GM18861 (cell line): ENCODE data around the gene ZNF28.
"Not testable (repeated sequence)": the region's sequence is repeated elsewhere in the genome, so short reads cannot be mapped to it uniquely, and the experiment has no call there.

ENCODE experiments used
- ATAC-seq: cut with Tn5 transposase; IDR thresholded peaks from one replicate; pipeline ENCODE4 v1.9.1; 2021; ENCODE audit not compliant: unreplicated experiment

The ZNF28 gene

DNA sequence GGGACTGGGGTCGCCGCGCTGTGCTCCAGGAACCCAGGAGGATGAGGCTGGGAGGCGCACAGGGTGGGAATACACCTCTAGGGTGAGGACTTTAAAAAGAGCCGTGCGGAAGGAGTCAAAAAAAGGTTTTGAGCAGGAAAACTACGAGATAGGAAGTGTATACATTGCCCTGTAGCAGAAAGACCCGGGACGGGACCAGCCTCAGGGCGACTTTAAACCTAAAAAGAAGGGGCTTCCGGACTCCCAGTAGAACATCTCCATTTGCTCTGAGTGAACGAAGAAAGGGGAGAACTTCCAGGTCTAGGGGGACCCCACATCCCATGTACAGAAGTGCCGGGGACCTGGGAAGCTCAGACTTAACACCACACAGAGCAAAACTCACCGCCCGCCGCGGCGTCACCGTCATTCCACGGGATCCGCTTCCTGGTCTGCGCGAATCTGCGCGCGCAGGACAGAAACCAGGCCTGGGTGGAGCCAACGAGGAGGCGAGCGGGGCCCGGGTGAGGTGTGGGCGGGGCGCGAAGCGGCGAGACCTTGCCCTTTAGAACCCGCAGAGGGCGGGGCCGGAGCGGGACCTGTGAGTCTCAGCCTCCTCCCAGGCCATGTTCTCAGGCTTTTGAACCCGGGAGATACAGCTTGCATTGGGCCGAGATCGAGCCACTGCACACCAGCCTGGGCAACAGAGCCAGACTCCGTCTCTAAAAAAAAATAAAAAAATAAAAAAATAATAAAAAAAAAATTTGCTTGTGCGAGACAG lies at the start of gene ZNF28:
ZNF28 (minus strand) TSS at position 430 of the 757 bp plus-strand sequence. CDS start 3,675 bp downstream, outside the sequence.
- peak; percentile 88 for ATAC-seq

GRCh38 chr19:52868031-52868430 lies 46.6 kb upstream of the ZNF28 start:
- ATAC-seq: not testable (repeated sequence)

DNA sequence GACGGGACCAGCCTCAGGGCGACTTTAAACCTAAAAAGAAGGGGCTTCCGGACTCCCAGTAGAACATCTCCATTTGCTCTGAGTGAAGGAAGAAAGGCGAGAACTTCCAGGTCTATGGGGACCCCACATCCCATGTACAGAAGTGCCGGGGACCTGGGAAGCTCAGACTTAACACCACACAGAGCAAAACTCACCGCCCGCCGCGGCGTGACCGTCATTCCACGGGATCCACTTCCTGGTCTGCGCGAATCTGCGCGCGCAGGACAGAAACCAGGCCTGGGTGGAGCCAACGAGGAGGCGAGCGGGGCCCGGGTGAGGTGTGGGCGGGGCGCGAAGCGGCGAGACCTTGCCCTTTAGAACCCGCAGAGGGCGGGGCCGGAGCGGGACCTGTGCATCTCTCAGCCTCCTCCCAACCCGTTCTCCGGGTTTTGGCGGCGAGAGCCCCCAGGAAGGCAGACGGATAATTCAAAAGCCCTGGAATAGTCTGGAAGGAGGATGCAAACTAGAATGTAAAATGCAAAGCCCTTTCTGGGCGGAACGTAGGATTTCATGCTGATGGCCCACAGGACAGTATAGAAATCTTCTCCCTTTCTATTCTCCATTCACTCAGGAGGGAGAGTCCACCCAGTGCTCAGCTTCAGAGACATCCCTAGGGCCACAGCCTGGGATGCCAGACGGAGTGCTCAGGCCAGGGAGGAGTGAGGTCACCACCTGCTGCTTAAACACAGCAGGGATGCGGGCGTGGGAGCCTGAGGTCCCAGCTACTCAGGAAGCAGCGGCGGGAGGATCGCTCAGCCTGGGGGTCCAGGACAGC lies 36.2 kb upstream of the ZNF28 start, which contains the start of gene ZNF468:
ZNF468 (minus strand) TSS at position 242 of the 814 bp plus-strand sequence. CDS start 3,347 bp downstream, outside the sequence.
- peak; percentile 91 for ATAC-seq

GRCh38 chr19:52856540-52857377 lies 35.3 kb upstream of the ZNF28 start:
- peak; percentile 8 for ATAC-seq

DNA sequence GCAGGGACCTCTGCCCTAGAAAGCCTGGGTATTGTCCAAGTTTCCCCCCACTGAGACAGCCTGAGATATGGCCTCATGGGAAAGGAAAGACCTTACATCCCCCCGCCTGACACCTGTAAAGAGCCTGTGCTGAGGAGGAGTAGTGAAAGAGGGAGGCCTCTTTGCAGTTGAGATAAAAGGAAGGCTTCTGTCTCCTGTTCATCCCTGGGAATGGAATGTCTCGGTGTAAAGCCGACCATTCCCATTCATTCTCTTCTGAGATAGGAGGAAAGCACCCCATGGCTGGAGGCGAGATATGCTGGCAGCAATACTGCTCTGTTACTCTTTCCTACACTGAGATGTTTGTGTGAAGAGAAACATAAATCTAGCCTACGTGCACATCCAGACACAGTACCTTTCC lies 25.9 kb upstream of the ZNF28 start:
- not testable (repeated sequence) for ATAC-seq

DNA sequence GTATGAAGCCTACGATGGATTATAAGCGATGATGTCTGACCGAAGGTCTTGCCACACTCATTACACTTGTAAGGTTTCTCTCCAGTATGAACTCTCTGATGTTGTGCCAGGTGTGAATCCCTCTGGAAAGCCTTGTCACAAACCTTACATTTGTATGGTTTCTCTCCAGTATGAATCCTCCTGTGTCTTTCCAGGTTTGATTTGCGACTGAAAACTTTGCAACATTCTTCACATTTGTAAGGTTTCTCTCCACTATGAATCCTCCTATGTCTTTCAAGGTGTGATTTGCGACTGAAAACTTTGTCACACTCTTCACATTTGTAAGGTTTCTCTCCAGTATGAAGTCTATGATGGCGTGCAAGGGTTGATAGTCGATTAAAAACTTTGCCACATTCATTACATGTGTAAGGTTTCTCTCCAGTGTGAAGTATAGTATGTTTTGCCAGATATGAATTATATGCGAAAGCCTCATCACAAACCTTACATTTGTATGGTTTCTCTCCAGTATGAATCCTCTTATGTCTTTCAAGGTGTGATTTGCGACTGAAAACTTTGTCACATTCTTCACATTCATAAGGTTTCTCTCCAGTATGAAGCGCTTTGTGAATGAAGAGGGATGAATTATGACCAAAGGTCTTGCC lies 19.5 kb upstream of the ZNF28 start:
- ATAC-seq: not testable (repeated sequence)

- not testable (repeated sequence) for ATAC-seq
Measured at GRCh38 chr19:52834289-52834688, 12.9 kb upstream of the ZNF28 start.

DNA sequence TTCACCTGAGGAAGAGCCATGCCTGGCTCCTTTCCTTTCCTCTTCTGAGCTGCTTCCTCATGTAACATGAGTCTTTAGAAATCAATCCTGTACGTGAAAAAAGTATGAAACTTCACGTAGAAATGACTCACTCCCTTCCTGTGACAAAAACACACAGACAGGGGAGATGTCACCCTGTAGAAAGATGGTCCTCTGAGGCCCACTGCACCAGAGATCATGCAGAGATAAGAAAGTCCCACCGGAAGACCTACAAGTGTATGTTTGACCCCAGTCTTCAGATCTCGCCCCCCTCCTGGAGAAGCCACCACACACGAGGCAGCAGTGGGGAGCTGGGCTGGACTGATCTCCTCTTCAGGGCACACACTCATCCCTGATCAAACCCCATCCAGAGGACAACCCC lies 12.1 kb upstream of the ZNF28 start:
- ATAC-seq: not testable (repeated sequence)

- ATAC-seq: not testable (repeated sequence)
Measured at GRCh38 chr19:52829866-52830265, 8.4 kb upstream of the ZNF28 start.

DNA sequence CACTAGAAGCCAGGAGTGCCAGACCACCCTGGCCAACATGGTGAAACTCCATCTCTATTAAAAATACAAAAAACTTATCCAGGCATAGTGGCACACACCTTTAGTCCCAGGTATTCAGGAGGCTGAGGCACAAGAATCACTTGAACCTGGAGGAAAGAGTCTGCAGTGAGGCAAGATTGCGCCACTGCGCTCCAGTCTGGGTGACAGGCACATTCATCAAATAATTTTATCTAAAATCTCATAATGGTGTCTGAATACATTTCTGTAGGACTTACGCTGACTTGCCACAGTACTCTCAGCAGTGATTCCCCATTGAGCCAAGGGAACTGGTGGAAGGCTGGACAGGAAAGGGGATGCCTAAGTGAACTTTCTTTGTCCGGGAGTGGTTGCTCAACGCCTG lies 4.3 kb upstream of the ZNF28 start:
- ATAC-seq: no peak

- ATAC-seq: no peak
Measured at GRCh38 chr19:52823676-52824075, 2.2 kb upstream of the ZNF28 start.

DNA sequence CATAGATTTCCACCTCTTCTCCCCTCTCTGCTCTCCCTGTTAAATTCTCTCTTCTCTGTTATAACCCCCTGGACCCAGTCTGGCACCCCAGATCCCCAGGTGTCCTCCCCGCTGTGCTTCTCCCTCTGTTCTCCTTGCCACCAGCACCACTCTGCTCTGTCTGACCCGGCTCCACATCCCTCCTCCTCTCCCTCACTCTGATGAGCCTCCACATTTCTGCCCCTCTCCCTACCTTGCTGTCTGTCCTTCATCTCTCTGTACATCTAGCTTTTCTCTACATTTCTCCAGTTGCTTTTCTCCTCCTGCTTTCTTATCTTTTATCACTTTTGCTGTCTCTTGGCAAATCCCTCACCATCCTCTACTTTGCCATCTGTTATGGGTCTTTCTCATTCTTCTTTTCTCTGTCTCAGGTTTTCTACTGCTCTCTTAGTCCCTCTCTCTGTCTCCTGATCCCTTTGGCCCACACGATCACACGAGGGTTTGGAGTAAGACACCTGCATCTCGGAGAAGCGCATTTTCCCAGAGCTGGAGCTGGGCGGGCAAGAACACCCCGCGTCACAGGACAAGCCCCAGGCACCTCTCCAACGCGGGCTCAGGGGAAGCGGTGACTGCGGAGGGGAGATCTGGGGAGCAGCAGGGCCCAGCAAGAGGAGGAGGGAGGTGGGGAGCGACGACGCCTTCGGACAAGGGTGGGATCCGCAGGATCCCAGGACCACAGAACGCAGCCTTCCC lies 795 bp downstream of the ZNF28 start:
- not testable (repeated sequence) for ATAC-seq

GRCh38 chr19:52809801-52810200 lies 11.6 kb downstream of the ZNF28 start:
- no peak for ATAC-seq

DNA sequence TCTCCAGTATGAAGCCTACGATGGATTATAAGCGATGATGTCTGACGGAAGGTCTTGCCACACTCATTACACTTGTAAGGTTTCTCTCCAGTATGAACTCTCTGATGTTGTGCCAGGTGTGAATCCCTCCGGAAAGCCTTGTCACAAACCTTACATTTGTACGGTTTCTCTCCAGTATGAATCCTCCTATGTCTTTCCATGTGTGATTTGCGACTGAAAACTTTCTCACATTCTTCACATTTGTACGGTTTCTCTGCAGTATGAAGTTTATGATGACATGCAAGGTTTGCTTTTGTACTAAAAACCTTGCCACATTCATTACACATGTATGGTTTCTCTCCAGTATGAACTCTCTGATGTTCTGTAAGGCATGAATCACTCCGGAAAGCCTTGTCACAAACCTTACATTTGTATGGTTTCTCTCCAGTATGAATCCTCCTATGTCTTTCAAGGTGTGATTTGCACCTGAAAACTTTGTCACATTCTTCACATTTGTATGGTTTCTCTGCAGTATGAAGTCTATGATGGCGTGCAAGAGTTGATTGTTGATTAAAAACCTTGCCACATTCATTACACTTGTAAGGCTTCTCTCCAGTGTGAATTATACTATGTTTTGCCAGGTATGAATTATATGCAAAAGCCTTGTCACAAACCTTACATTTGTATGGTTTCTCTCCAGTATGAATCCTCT lies 21.3 kb downstream of the ZNF28 start:
- ATAC-seq: not testable (repeated sequence)

GRCh38 chr19:52789440-52789839 lies 32.0 kb downstream of the ZNF28 start:
- ATAC-seq: no peak

DNA sequence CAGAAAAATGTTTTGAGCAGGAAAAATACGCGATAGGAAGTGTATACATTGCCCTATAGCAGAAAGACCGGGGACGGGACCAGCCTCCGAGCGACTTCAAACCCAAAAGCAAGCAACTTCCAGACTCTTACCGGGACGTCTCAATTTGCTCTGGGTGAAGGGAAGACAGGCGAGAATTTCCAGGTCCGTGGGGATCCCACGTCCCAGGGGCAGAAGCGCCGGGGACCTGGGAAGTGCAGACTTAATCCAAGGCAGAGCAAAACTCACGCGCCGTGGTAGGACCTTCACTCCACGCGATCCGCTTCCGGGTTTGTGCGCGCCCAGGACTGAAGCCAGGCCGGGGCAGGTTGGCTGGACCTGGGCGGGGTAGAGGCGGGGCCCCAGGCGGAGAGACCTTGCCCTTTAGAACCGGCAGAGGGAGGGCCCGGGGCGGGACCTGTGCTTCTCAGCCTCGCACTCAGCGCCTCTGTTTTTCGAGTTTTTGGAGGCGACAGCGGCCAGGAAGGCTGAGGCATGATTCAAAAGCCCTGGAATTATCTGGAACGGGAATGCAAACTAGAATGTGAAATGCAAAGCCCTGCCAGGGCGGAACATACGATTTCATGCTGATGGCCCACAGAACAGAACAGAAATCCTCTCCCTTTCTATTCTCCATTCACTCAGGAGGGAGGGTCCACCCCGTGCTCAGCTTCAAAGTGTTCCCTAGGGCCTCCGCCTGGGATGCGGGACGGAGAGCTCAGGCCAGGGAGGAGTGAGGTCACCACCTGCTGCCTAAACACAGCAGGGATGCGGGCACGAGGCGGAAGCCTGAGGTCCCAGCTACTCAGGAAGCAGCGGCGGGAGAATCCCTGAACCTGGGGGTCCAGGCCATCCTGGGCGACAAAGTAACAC lies 34.7 kb downstream of the ZNF28 start, which contains the start of gene ZNF600:
ZNF600 (minus strand) TSS at position 328 of the 891 bp plus-strand sequence. CDS start 7,903 bp downstream, outside the sequence.
- peak; percentile 51 for ATAC-seq

DNA sequence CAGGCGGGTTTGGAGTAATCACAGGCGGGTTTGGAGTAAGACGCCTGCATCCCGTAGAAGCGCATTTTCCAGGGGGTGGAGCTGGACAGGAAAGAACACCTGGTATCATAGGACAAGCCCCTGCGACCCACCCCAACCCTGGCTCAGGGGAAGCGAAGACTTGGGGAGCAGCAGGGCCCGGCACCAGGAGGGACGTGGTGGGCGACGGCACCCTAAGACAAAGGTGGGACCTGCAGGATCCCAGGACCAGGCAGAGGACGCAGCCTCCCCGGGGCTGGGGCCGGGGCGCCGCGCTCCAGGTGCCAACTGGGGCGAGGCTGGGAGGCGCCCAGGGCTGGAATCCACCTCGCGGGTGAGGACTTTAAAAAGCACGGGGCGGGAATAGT lies 35.4 kb downstream of the ZNF28 start:
- ATAC-seq: no peak

DNA sequence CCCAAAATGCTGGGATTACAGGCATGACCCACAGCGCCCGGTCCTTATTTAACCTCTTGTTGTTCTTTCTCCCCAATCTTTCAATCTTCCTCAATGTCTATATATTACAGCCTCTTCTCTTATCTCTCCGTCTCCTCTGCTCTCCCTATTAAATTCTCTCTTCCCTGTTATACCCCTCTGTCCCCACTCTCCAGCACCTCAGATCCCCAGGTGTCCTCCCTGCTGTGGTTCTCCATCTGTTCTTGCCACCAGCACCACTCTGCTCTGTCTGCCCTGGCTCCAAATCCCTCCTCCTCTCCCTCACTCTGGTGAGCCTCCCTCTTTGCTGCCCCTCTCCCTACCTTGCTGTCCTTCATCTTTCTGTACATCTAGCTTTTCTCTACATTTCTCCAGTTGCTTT lies 35.9 kb downstream of the ZNF28 start:
- ATAC-seq: no peak
